B cell (primary cell): ENCODE data around the gene CCDC57.

Experiments
- EZH2 ChIP-seq: IDR thresholded peaks from 2 replicates; pipeline ENCODE4 v1.6.1; 2012; ENCODE audit warnings: borderline replicate concordance, low read depth, mild to moderate bottlenecking, moderate library complexity, low read length; ENCODE audit not compliant: insufficient read depth, poor library complexity, severe bottlenecking
- TF ChIP-seq, protein P1 (sequence below): fragments of 200-600 bp; IDR thresholded peaks from one replicate; pipeline ENCODE4 v1.8.0; 2022; ENCODE audit warnings: antibody characterized with exemption, mild to moderate bottlenecking

DNA sequence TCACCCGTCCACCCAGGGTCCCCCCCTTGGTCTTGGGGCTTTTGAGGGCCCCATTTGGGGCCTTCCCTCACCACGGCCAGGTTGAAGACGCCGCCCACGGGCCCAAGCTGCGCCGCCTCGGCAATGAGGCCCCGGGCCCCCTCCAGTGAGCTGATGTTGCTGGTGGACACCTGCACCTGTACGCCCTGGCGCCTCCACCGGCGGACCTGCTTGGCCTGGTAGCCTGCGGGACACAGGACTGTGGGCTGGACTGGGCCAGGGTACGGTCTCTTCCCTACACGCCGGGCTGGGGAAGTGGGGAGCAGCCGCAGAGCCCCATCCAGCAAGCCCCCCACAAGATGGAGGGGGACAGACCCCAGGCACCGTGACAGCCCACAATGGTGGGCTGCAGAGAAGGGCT, 130.2 kb downstream of the CCDC57 start:
- TF ChIP-seq, protein P1, sequence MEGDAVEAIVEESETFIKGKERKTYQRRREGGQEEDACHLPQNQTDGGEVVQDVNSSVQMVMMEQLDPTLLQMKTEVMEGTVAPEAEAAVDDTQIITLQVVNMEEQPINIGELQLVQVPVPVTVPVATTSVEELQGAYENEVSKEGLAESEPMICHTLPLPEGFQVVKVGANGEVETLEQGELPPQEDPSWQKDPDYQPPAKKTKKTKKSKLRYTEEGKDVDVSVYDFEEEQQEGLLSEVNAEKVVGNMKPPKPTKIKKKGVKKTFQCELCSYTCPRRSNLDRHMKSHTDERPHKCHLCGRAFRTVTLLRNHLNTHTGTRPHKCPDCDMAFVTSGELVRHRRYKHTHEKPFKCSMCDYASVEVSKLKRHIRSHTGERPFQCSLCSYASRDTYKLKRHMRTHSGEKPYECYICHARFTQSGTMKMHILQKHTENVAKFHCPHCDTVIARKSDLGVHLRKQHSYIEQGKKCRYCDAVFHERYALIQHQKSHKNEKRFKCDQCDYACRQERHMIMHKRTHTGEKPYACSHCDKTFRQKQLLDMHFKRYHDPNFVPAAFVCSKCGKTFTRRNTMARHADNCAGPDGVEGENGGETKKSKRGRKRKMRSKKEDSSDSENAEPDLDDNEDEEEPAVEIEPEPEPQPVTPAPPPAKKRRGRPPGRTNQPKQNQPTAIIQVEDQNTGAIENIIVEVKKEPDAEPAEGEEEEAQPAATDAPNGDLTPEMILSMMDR, result no peak
- TF ChIP-seq EZH2, result no peak
